ENCODE data around the gene MRPL53.

Gene MRPL53

DNA sequence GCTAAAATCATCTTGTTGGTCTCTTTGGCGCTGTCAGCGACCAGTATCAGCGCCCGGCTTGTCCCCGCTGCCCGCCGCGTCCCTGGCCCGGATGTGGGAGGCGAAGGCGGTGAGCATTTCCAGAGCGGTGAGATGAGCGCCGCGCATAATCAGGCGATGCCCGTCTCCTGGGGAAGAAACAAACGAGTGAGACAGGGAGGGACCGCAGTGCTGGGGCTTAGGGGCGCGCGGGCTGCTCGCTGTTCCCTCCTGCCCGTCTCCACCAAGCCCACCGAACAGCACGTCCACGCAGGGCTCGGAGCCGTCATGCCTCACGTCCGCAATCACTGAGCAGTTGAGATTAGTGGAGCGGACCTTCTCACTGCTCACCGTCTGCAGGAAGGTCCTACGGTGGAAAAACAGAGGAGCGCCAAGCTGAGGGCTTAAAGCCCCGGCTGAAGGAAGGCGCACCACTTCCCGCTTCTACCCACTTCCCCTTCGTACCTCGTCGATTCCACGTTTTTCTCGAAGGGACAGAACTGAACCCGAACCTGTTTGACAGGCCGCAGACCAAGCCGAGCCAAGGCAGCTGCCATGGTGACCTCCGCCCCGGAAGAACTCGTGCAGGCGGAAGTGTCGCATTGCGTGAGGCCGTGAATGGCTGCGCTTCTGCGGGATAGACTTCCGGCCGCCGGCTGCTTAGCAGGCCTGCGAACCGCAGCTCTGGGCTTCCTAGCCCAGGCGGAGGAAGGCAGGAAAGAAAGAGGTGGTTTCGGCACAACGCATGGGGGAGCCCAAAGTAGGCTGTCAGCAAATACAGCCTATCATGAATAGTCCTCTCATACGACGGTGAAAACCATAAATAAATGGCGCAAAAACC is at the start of gene MRPL53:
MRPL53 (minus strand) TSS at position 595 of the 859 bp plus-strand sequence; CDS start at position 575, 20 bp downstream.
- H3K27ac ChIP-seq: peak within 1 kb of the TSS; percentile 52 to 96 (median 89)
- H3K4me3 ChIP-seq: peak within 1 kb of the TSS; percentile 54 to 75 (median 67)

DNA sequence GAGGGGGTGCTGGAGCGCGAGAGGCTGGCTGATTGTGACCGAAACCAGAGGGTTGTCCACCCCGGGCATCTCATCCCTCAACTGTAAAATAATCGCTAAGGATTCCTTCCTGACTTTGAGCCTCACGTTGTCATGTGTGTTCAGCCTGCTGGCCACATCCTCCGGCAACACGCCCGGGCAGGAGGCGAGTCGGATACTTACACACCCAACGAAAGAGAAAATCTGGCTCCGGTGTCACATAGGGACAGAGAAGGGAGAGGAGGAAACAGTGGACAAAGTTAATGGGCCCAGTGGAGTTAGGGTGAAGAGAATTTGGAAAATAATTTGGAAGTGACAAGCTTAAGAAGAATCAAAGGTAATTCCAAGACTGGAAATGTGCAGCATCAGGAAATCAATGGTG is 44.2 kb upstream of the MRPL53 start:
- Histone ChIP-seq H3K27ac (no peak overlapping the region), H3K4me3 (peak overlapping the region in 3 of 7 experiments; percentile 23 to 31 (median 31))

DNA sequence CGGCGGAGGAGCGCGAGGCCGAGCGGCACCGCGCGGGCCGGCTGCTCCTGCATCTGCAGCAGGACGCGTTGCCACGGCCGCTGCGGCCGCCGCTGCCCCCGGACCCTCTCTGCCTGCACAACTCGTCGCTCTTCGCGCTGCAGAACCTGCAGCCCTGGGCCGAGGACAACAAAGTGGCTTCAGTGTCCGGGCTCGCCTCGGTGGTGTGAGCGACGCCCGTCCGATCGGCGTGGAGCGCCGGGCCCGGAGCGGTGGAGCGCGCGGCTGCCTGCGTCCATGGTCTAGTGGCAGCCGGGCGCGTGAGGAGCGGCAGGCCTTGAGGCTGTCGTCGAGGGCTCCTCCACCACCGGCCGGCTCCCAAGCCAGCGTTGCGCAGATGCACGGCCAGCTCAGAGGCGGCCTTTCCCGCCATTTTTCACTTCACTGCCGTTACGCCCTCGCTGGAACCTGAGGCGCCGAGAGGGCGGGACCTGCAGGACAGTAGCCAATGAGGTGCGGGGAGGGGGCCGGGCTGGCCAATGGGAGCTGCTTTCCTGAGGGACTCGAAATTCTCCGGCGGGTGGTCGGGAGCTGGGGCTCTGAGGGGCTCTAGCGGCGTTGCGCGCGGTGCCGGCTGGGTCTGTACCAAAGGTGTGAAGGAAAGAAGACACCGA is 43.6 kb upstream of the MRPL53 start:
- peak overlapping the region; percentile 3 to 31 (median 23) for H3K4me3 ChIP-seq

DNA sequence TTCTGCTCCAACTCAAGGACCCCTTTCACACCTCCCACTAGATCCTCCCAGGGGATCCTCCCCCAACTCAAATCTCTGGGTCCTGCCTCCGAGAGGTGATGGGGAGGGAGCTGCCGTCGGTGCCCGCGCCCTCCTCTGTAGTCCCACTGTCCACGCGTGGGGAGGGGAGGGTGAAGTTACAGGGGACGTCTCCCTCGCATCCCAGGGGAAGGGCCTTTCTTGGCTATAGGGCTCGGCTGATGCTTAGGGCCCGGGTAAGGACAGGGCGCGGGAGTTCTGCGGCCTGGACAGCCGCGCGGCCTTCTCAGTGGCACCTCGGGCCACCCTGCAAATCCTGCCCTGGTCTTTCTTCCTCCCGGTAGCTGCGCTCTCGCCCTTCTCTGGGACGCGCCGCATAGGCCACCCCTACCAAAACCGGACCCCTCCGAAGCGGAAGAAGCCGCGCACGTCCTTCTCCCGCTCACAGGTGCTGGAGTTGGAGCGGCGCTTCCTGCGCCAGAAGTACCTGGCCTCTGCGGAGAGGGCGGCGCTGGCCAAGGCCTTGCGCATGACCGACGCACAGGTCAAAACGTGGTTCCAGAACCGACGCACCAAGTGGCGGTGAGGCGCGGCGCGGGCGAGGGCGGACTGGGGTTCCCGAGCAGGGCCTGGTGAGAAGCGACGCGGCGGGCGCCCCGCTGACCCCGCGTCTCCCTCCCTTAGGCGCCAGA is 42.9 kb upstream of the MRPL53 start:
- Histone ChIP-seq H3K4me3 (peak overlapping the region; percentile 3 to 31 (median 23)), H3K27ac (no peak overlapping the region)

More for the DNA sequence above, 43.6 kb upstream of the MRPL53 start:
- H3K27ac ChIP-seq: no peak overlapping the region

DNA sequence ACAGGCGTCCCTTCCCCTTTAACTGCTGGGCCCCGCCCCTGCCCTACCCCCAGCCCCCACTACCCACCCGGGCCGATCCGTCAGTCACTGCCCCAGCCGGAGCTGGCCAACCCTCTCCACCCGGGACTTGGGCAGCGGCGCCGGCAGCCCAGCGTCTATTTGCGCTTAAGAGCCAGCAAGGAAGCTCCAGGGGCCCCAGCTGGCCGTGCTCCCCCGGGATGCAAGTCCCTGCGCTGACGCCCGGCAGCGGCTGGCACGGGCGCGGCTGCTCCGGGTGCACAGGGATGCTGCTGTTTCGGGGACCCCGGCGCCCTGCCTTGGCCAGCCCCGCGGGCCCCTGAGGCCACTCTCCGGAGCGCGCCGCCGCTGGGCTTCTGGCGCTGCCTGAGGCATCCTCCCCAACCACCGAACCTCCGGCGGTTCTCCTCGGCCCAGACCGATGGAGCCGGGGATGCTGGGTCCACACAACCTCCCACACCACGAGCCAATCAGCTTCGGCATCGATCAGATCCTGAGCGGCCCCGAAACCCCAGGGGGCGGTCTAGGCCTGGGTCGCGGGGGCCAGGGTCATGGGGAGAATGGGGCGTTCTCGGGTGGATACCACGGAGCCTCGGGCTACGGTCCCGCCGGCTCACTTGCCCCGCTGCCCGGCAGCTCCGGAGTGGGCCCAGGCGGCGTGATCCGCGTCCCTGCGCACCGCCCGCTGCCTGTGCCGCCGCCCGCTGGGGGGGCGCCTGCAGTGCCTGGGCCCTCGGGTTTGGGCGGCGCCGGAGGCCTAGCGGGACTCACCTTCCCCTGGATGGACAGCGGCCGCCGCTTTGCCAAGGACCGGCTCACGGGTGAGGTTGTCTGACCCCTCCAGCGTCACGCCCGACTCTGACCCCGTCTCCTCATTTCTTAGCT is 42.1 kb upstream of the MRPL53 start, which contains the start of gene TLX2:
TLX2 (plus strand) TSS at position 83 of the 903 bp plus-strand sequence; CDS start at position 440, 357 bp downstream.
- peak within 1 kb of the TSS in 3 of 7 experiments; percentile 4 to 5 (median 4) for H3K4me3 ChIP-seq
- H3K27ac ChIP-seq: no peak within 1 kb of the TSS

DNA sequence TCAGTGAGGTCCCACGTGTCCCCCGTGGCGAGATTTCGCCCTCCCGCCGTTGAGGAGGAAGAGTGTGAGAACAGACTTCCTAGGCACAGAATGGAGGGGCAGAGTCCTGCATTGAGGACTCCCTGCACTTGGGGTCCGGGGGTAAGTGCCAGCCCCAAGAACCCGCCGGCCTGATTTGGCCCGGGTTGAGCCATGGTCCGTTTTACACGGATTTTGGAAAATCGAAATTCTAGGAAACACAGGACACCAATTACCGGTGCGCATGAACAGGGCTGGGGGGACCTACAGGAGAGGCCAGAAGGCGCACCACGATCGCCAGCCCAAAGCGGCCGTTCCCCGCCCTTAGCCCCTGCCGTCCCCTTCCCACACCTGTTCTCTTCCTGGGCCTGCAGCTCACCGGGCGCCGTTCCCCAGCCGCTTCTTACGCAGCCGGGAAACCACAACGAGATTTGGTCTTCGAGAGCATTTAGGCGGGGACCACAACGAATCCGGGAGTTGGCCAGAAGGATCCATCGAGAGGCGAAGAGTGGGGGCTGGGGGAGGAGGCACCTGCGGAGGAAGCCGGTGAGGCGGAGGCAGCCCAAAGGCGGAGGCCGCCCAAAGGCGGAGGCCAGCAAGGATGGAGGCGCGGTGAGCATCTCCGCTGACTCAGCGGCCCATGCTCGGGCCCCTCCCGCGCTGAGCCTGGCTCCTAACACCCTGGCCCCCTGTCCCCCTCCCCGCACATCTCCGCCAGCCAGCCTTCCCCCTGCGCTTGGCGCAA is 41.3 kb upstream of the MRPL53 start:
- Histone ChIP-seq H3K4me3 (peak overlapping the region in 2 of 7 experiments; percentile 4 to 5), H3K27ac (no peak overlapping the region)

DNA sequence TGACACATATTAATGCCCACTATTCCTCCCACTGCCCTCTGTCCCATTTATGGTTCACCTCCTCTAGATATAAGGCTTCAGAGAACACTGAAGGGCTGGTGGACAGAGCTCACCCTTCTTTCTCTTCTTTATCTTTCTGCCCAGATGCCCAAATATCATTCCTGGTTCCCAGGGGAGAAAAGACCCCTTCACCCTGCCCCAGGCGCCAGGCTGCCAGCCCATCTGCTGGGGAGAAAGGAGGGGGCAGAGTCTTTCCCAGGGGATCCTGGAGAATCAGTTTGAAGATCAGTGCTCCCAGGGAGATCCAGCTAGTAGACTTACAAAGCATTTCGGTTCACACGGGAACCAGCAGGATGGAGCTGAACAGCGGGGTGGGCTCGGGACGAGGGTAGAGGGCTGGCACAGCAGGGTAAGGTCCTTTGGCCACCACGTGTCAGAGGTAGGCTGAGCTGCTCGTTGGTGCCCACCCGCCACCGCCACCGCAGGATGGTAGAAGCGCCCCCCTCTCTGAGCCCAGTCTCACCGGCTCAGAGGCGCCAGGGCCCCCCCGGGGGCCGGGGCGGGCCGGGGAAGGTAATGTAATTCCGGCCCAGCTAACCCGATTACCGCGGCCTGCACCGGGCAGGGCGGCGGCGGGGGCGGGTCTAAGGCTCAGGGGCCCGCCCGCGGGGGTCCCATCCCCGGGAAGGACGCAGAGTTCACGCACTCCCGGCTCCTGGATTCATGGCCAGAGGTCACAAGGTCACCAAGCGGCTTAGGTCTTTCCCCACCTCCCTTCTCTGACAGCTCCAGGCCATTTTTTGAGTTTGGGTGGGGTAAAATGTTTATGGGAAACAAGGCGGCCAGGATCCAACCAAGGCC is 40.5 kb upstream of the MRPL53 start:
- Histone ChIP-seq H3K4me3 (no peak overlapping the region), H3K27ac (no peak overlapping the region)

DNA sequence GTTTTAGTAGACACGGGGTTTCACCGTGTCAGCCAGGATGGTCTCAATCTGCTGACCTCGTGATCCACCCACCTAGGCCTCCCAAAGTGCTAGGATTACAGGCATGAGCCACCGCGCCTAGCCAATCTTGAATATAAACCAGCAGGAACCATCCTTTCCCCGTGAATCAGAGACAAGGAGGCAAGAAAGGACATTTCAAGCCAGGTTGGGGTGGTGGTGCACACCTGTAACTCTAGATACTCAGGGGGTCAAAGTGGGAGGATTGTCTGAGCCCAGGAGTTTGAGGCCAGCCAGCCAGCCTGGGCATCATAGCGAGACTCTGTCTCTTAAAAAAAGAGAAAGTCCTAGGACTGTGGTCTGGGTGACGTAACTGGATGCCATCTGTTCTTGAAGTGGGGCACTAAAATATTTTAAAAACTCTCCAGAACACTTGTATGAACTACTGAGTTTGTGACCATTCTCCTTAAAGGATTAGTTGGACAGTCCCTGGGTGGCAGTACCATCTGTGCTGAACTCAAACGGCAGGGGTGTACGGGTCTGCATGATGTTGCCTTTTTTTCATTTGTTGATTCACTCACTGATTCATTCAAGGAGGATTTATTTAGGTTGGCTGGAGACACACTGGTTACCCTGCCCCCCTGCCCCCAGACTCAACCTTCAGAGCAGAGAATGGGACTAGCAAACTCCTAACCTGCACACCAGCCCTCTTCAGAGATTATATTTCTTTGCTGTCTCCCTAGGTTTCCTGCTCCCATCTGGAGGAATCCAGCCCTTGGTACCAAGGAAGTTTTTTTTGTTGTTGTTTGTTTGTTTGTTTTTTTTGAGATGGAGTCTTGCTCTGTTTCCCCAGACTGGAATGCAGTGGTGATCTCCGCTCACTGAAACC is 38.9 kb upstream of the MRPL53 start:
- Histone ChIP-seq H3K27ac (no peak overlapping the region), H3K4me3 (no peak overlapping the region)

DNA sequence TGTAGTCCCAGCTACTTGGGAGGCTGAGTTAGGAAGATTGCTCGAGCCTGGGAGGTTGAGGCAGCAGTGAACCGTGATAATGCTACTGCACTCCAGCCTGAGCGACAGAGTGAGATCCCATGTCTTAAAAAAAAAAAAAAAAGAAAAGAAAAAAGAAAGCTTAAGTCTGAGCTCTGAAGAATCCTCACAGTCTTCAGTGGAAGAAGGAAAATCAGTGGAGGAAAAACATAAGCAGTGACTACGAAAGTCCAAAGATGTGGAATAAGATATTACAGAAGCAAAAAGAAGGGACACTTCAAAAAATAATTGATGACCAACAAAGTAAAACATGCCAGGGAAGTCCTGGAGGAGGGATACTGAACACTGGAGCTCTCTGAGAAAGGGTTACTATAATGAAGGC is 37.8 kb upstream of the MRPL53 start:
- no peak overlapping the region for H3K27ac ChIP-seq
- no peak overlapping the region for H3K4me3 ChIP-seq

DNA sequence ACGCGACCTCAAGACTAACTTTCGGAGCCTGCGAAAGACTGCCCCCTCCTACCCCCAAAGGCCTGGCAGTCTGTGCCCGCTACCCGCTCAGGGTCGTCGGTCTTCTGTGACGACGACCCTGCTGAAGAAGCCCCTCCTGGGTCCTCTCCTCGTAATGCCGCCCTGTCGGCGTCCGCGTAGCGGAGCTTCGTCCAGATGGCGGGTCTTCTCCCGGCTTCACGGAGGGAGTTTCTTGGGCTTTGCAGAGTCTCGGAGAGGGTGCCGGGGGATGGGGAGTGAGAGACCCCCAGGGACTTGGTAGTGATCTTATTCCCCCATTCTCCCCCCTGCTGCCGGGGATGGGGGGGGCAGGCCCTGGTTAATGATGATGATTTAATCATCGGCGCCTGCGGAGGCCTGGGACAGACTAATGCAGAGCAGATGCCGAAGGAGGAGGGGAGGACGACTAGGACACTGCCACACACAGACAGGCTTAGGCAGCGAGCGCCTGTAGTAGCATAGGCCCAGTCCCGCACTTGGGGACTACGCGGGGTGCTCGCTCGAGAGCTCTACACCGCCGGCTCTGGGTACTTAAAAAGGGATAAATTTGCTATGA is 35.5 kb upstream of the MRPL53 start:
- Histone ChIP-seq H3K4me3 (peak overlapping the region; percentile 58 to 90 (median 67)), H3K27ac (peak overlapping the region in 20 of 21 experiments; percentile 89 to 100 (median 98))

DNA sequence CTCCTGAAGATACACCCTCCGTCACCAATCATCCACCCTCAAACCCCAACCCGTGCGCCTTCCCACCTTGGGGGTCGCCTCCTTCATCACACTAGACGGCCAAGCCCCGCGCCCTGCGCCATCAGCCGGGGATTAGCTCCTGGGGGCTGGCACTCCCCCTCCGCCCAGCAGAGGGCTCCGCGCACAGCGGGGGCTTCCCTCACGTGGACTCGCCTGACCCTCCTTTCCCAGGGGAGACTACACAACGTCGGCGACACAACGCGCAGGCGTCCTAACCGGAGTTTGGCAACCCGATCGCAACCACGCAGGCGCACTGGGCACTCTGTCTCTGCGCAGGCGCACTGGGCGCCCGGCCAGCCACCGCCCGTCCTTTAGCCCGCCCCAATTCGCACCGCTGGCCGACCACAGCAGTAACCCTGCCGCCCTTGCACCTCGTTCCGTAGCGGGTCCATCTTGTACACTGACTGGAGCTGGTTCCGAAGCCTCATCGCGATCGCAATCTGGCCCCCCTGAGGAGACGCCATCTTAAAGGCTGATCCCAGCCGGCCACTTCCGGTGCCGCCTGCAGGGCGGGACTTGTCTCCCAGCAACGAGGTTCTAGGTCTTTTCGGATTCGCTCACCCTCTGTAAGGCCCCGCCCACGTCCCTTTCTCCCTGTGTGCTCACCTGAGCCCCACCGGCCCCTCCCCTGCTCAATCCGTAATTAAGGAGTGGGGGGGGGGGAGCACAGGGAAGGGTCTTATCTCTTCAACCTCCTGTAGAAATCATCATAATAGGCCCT is 34.9 kb upstream of the MRPL53 start, which contains the start of gene PCGF1:
PCGF1 (minus strand) TSS at position 551 of the 781 bp plus-strand sequence; CDS start at position 524, 27 bp downstream.
- Histone ChIP-seq H3K4me3 (peak within 1 kb of the TSS; percentile 58 to 90 (median 67)), H3K27ac (peak within 1 kb of the TSS; percentile 72 to 100 (median 98))

DNA sequence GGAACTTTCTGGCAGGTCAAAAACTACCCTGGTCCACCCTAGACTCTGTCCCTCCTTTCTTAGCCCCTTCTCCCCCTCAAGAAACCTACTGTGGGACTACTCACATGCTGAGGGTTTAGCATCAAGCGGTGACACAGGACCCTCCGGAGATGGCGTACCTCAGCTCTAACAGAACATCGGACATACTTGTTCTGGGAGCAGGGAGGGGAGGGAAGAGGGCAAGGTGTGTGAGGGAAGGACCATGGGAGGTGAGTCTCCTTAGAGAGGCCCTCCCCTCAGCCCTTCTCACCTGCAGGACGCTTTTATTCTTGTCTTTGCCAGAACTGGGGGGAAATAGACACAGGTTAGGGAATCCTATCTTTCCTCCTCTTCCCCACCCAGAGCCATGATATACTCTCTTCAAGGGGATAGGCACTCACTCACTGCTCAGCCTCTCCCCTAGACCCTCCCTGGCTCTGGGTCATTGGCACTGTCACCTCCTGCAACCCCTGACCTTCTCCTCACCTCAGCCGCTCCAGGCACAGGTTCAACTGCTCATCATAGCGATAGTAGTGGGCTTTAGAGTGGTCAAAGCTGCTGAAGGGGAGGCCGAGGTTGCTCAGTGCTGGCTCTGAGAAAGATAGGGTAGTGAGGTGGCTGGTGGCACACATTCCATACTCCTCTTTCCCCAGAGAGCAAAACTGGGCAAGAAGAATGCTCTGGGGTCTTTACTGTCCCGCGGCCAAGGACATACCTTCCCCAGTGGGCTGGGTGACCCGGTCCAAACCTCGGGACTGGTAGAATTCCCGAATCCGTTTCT is 33.2 kb upstream of the MRPL53 start:
- Histone ChIP-seq H3K27ac (peak overlapping the region in 2 of 21 experiments; percentile 5 to 98), H3K4me3 (peak overlapping the region in 2 of 7 experiments; percentile 58 to 70)

DNA sequence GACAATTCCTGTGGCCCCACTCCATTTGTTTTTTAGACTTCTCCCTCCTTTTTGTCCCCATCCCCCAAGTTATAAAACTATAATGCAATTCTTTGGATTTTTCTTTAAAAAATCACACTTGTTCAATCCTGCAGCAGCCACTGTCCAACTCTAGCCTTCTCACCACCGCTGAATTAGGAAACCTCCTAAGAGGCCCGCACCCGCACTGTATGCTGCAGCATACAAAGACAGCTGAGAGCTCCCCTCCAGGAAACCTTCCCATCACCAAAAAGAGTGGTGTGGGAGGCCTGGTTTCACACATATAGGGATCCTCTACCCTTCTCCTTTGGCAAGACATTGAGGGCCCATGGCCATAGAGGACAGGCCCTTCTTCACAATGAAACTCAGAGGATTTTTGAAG is 32.1 kb upstream of the MRPL53 start:
- Histone ChIP-seq H3K4me3 (no peak overlapping the region), H3K27ac (no peak overlapping the region)

All from skin epidermis (tissue), 12 donors.